DND-41 (cell line): ENCODE results near the gene PLEKHA8.

Experiments
- CTCF ChIP-seq: IDR thresholded peaks from 2 replicates; pipeline ENCODE4 v1.5.1; 2012; ENCODE audit warnings: borderline replicate concordance, low read length, moderate library complexity, mild to moderate bottlenecking; ENCODE audit not compliant: poor library complexity, severe bottlenecking; ENCODE audit errors: extremely low read depth
- EZH2 ChIP-seq: IDR thresholded peaks from 3 replicates; pipeline ENCODE4 v1.6.1; 2012; ENCODE audit warnings: borderline replicate concordance, low read depth, mild to moderate bottlenecking, moderate library complexity, low read length, inconsistent platforms; ENCODE audit not compliant: severe bottlenecking

GRCh38 chr7:30093420-30093952, 65.3 kb downstream of the PLEKHA8 start:
- TF ChIP-seq CTCF (no peak), EZH2 (no peak)
